Neural crest cell (in vitro differentiated cells): ENCODE data around the gene TARBP1. TPM values are rescaled to one million over a fixed set of nuclear protein-coding genes. Genes with fewer than 3 reads are reported as not detected.

ENCODE experiments used
- DNase-seq: peaks from one replicate; pipeline ENCODE4 v3.0.0; 2021; ENCODE audit warnings: low read depth, mixed read lengths, low spot score
- H3K27ac Mint-ChIP-seq: one replicate; pipeline ENCODE4 v1.8.0; 2021; ENCODE audit warnings: mild to moderate bottlenecking, mixed read lengths; ENCODE audit not compliant: unreplicated experiment
- H3K27me3 Mint-ChIP-seq: 2 replicates; pipeline ENCODE4 v1.8.0; 2021; ENCODE audit warnings: low read depth, mild to moderate bottlenecking, mixed read lengths
- H3K36me3 Mint-ChIP-seq: 2 replicates; pipeline ENCODE4 v1.8.0; 2021; ENCODE audit warnings: low read depth, mild to moderate bottlenecking, mixed read lengths
- H3K4me1 Mint-ChIP-seq: 2 replicates; pipeline ENCODE4 v1.8.0; 2021; ENCODE audit warnings: mixed read lengths
- H3K4me3 Mint-ChIP-seq: one replicate; pipeline ENCODE4 v1.8.0; 2021; ENCODE audit warnings: mild to moderate bottlenecking, mixed read lengths
- H3K9me3 Mint-ChIP-seq: 2 replicates; pipeline ENCODE4 v1.8.0; 2021; ENCODE audit warnings: mixed read lengths
- CTCF ChIP-seq: fragments of 200-600 bp; sonication (generic); conservative IDR thresholded peaks from 2 replicates; pipeline ENCODE4 v1.5.0; 2021; ENCODE audit warnings: antibody characterized with exemption, mild to moderate bottlenecking
- long read RNA-seq: library from polyadenylated mRNA; unstranded; transcript quantifications from one replicate; pipeline ENCODE4 v2.0.0, GENCODE V29; 2020
- total RNA-seq: library from RNA; stranded (reverse); gene quantifications from 2 replicates; pipeline ENCODE4 v1.2.1, GENCODE V29; 2021

Gene TARBP1
- 30.2 and 33.3 TPM in 2 replicates for total RNA-seq
- long read RNA-seq, partial matches to known transcripts = 3 of 6 reads
- long read RNA-seq, other reads (novel, unspliced or antisense) = 3 of 6 reads

- no peaks in the 10 kb centered on the region for H3K36me3 Mint-ChIP-seq
- no peak within 1 kb of the TSS for H3K27ac Mint-ChIP-seq
- H3K9me3 Mint-ChIP-seq = no peaks in the 10 kb centered on the region
- peak; percentile 61 for DNase-seq
- H3K4me1 Mint-ChIP-seq = peaks cover 24% of the 10 kb centered on the region
- peak; percentile 36 for TF ChIP-seq CTCF
- H3K27me3 Mint-ChIP-seq = peaks cover 26% of the 10 kb centered on the region
- H3K4me3 Mint-ChIP-seq = peak within 1 kb of the TSS; percentile 91
Observed at GRCh38 chr1:234478481-234479309, at the start of gene TARBP1. Gene TARBP1, minus strand, starts transcription at chr1:234479179. Its CDS starts 76 bp downstream, at chr1:234479103.

- no peak for DNase-seq
- Mint-ChIP-seq H3K36me3 (no peaks in the 10 kb centered on the region), H3K4me3 (no peak overlapping the region), H3K27me3 (no peaks in the 10 kb centered on the region), H3K9me3 (no peaks in the 10 kb centered on the region), H3K27ac (peak overlapping the region; percentile 81), H3K4me1 (peaks cover 70% of the 10 kb centered on the region)
- no peak for TF ChIP-seq CTCF
Observed at GRCh38 chr1:234528074-234528865, 49.3 kb upstream of the TARBP1 start.

- Mint-ChIP-seq H3K9me3 (no peaks in the 10 kb centered on the region), H3K4me1 (peaks cover 61% of the 10 kb centered on the region), H3K4me3 (no peak overlapping the region), H3K27me3 (no peaks in the 10 kb centered on the region), H3K27ac (no peak overlapping the region), H3K36me3 (no peaks in the 10 kb centered on the region)
- TF ChIP-seq CTCF = no peak
- DNase-seq = no peak
Observed at GRCh38 chr1:234527346-234527745, 48.4 kb upstream of the TARBP1 start.

- Mint-ChIP-seq H3K9me3 (no peaks in the 10 kb centered on the region), H3K27me3 (no peaks in the 10 kb centered on the region), H3K36me3 (no peaks in the 10 kb centered on the region), H3K4me3 (no peak overlapping the region), H3K27ac (no peak overlapping the region), H3K4me1 (peaks cover 57% of the 10 kb centered on the region)
- TF ChIP-seq CTCF = no peak
- no peak for DNase-seq
Observed at GRCh38 chr1:234526922-234527321, 47.9 kb upstream of the TARBP1 start.

GRCh38 chr1:234525099-234525799 lies 46.3 kb upstream of the TARBP1 start:
- H3K36me3 Mint-ChIP-seq = no peaks in the 10 kb centered on the region
- no peak for DNase-seq
- H3K27me3 Mint-ChIP-seq = no peaks in the 10 kb centered on the region
- peak overlapping the region; percentile 52 for H3K4me3 Mint-ChIP-seq
- TF ChIP-seq CTCF = no peak
- peaks cover 46% of the 10 kb centered on the region for H3K4me1 Mint-ChIP-seq
- no peaks in the 10 kb centered on the region for H3K9me3 Mint-ChIP-seq
- no peak overlapping the region for H3K27ac Mint-ChIP-seq
